ENCODE measurements around the gene RRH.

RRH gene

GRCh38 chr4:109887071-109887470 lies 59.3 kb downstream of the RRH start:
- no peak for DNase-seq (ENCODE audit: low read depth)

GRCh38 chr4:109890076-109890475 lies 62.3 kb downstream of the RRH start:
- no peak for DNase-seq (ENCODE audit: low read depth)
